Stimulated activated CD8-positive, alpha-beta memory T cell treated with anti-CD3 and anti-CD28 coated beads, Interleukin-12 subunit alpha, Interleukin-12 subunit beta, amount 100 ng/mL, for 1 hour (primary cell): ENCODE results near the gene BOD1.
A peak's percentile ranks its signal among the peaks of the same experiment; 100 is the strongest.
"Not testable (repeated sequence)": the region's sequence is repeated elsewhere in the genome, so short reads cannot be mapped to it uniquely, and the experiment has no call there.

ENCODE experiments used
- DNase-seq: peaks from one replicate; pipeline ENCODE4 v3.0.0-alpha.2; 2020; ENCODE audit warnings: low read depth

Gene BOD1

GRCh38 chr5:173615884-173616576 is 420 bp downstream of the BOD1 start:
- DNase-seq = peak; percentile 45

- DNase-seq = no peak
These were observed 1.9 kb downstream of the BOD1 start for GRCh38 chr5:173614591-173614990.

- no peak for DNase-seq
These were observed 2.9 kb downstream of the BOD1 start for GRCh38 chr5:173613433-173614159.

- no peak for DNase-seq
These were observed 3.5 kb downstream of the BOD1 start for GRCh38 chr5:173612948-173613347.

- no peak for DNase-seq
These were observed 4.7 kb downstream of the BOD1 start for GRCh38 chr5:173611706-173612105.

- DNase-seq = no peak
These were observed 12.3 kb downstream of the BOD1 start for GRCh38 chr5:173604141-173604540.

GRCh38 chr5:173602423-173602822 is 14.0 kb downstream of the BOD1 start:
- DNase-seq = no peak

GRCh38 chr5:173598686-173599085 is 17.8 kb downstream of the BOD1 start:
- DNase-seq = no peak

GRCh38 chr5:173597304-173597703 is 19.1 kb downstream of the BOD1 start:
- DNase-seq = no peak

- DNase-seq = no peak
These were observed 20.6 kb downstream of the BOD1 start for GRCh38 chr5:173595841-173596240.

- no peak for DNase-seq
These were observed 22.4 kb downstream of the BOD1 start for GRCh38 chr5:173594061-173594460.

- DNase-seq = no peak
These were observed 24.3 kb downstream of the BOD1 start for GRCh38 chr5:173592050-173592669.

GRCh38 chr5:173591056-173591514 is 25.4 kb downstream of the BOD1 start:
- no peak for DNase-seq

- DNase-seq = no peak
These were observed 25.9 kb downstream of the BOD1 start for GRCh38 chr5:173590436-173591055.

GRCh38 chr5:173586133-173586532 is 30.3 kb downstream of the BOD1 start:
- DNase-seq = not testable (repeated sequence)

GRCh38 chr5:173583346-173583745 is 33.1 kb downstream of the BOD1 start:
- DNase-seq = no peak

- no peak for DNase-seq
These were observed 34.0 kb downstream of the BOD1 start for GRCh38 chr5:173582216-173583111.

GRCh38 chr5:173581408-173582215 is 34.8 kb downstream of the BOD1 start:
- peak; percentile 4 for DNase-seq

GRCh38 chr5:173578947-173579615 is 37.4 kb downstream of the BOD1 start:
- no peak for DNase-seq

- DNase-seq = no peak
These were observed 38.6 kb downstream of the BOD1 start for GRCh38 chr5:173577817-173578216.
